Hepatocyte (in vitro differentiated cells): ENCODE measurements around the gene ZC3H8. TPM values are rescaled to one million over a fixed set of nuclear protein-coding genes. Genes with fewer than 3 reads are reported as not detected.

ENCODE experiments used
- DNase-seq: peaks from one replicate; pipeline ENCODE4 v3.0.0-alpha.2; 2016; ENCODE audit warnings: low spot score
- H2AFZ ChIP-seq: fragments of 200-600 bp; sonication (generic); 2 replicates; pipeline ENCODE4 v1.6.0; 2016; ENCODE audit warnings: antibody characterized with exemption, mild to moderate bottlenecking
- H3K27ac ChIP-seq: fragments of 200-600 bp; sonication (generic); 2 replicates; pipeline ENCODE4 v1.5.1; 2016; ENCODE audit warnings: mild to moderate bottlenecking
- H3K27me3 ChIP-seq: fragments of 200-600 bp; sonication (generic); 2 replicates; pipeline ENCODE4 v1.6.1; 2016
- H3K36me3 ChIP-seq: fragments of 200-600 bp; sonication (generic); replicated peaks from 2 replicates; pipeline ENCODE4 v1.5.1; 2016; ENCODE audit warnings: low read depth; ENCODE audit not compliant: insufficient read depth
- H3K4me1 ChIP-seq: fragments of 200-600 bp; sonication (generic); 2 replicates; pipeline ENCODE4 v1.5.1; 2016; ENCODE audit warnings: mild to moderate bottlenecking, moderate library complexity; ENCODE audit not compliant: insufficient read depth
- H3K4me2 ChIP-seq: fragments of 200-600 bp; sonication (generic); 2 replicates; pipeline ENCODE4 v1.6.0; 2016
- H3K4me3 ChIP-seq: fragments of 200-600 bp; sonication (generic); 2 replicates; pipeline ENCODE4 v1.5.1; 2016; ENCODE audit warnings: mild to moderate bottlenecking
- H3K79me2 ChIP-seq: fragments of 200-600 bp; sonication (generic); 2 replicates; pipeline ENCODE4 v1.6.0; 2017; ENCODE audit warnings: mild to moderate bottlenecking
- H3K9me2 ChIP-seq: fragments of 200-600 bp; sonication (generic); replicated peaks from 2 replicates; pipeline ENCODE4 v1.6.0; 2017; ENCODE audit warnings: mild to moderate bottlenecking; ENCODE audit not compliant: insufficient read depth
- H3K9me3 ChIP-seq: fragments of 200-600 bp; sonication (generic); 2 replicates; pipeline ENCODE4 v1.5.1; 2016; ENCODE audit warnings: low read depth, mild to moderate bottlenecking
- H4K20me1 ChIP-seq: fragments of 200-600 bp; sonication (generic); 2 replicates; pipeline ENCODE4 v1.6.0; 2016; ENCODE audit warnings: mild to moderate bottlenecking; ENCODE audit not compliant: insufficient read depth, poor library complexity, severe bottlenecking
- CTCF ChIP-seq: fragments of 200-600 bp; sonication (generic); IDR thresholded peaks from 2 replicates; pipeline ENCODE4 v1.5.1; 2016; ENCODE audit warnings: antibody characterized with exemption, mild to moderate bottlenecking; ENCODE audit not compliant: poor library complexity
- EZH2 ChIP-seq: fragments of 200-600 bp; sonication (generic); IDR thresholded peaks from 2 replicates; pipeline ENCODE4 v1.6.1; 2016; ENCODE audit warnings: antibody characterized with exemption, mild to moderate bottlenecking, borderline replicate concordance
- EZH2phosphoT487 ChIP-seq: fragments of 200-600 bp; sonication (generic); IDR thresholded peaks from one replicate; pipeline ENCODE4 v1.6.1; 2018; ENCODE audit warnings: antibody characterized with exemption, mild to moderate bottlenecking, low read depth, moderate library complexity; ENCODE audit not compliant: unreplicated experiment, severe bottlenecking
- WGBS: methylation state at CpG from one replicate; pipeline ENCODE4 v1.1.6; 2016; ENCODE audit warnings: low lambda C conversion rate; ENCODE audit errors: missing lambda C conversion rate; 5-methylcytosine and 5-hydroxymethylcytosine counted together
- polyA plus RNA-seq: library from polyadenylated mRNA; unstranded; fragments of >200 nt; fragmentation: Nextera tagmentation; extraction: Ambion mirVana; gene quantifications from 2 replicates; pipeline ENCODE4 v1.2.1, GENCODE V29; 2016
- total RNA-seq: library from RNA; depleted of rRNA; stranded (reverse); fragments of >200 nt; gene quantifications from 2 replicates; pipeline ENCODE4 v1.2.3, GENCODE V29; 2014

Gene ZC3H8
- total and polyA plus RNA-seq, 2 experiments from 2014 or later = 13.6 to 17.5 TPM

- 94% methylated on average over 4 of the region's 4 CpGs for WGBS
- no peaks in the 10 kb centered on the region for H3K36me3 ChIP-seq
These were observed 89.5 kb downstream of the ZC3H8 start for GRCh38 chr2:112165296-112165695.

GRCh38 chr2:112164876-112165275 is 90.0 kb downstream of the ZC3H8 start:
- Histone ChIP-seq H3K4me1 (no peaks in the 10 kb centered on the region), H3K9me3 (no peaks in the 10 kb centered on the region), H3K79me2 (no peaks in the 10 kb centered on the region), H3K9me2 (no peaks in the 10 kb centered on the region), H3K27ac (no peak overlapping the region), H2AFZ (no peak overlapping the region), H3K27me3 (no peaks in the 10 kb centered on the region), H4K20me1 (no peaks in the 10 kb centered on the region), H3K36me3 (no peaks in the 10 kb centered on the region), H3K4me2 (no peak overlapping the region), H3K4me3 (no peak overlapping the region)
- TF ChIP-seq EZH2phosphoT487 (no peak), CTCF (no peak), EZH2 (no peak)
- DNase-seq = no peak
- WGBS = 94% methylated on average over 11 of the region's 11 CpGs

More at GRCh38 chr2:112165296-112165695, 89.5 kb downstream of the ZC3H8 start:
- no peak overlapping the region for H3K4me3 ChIP-seq
- no peak overlapping the region for H3K4me2 ChIP-seq
- no peaks in the 10 kb centered on the region for H3K9me3 ChIP-seq
- H3K27ac ChIP-seq = no peak overlapping the region
- no peaks in the 10 kb centered on the region for H4K20me1 ChIP-seq
- no peak for TF ChIP-seq CTCF
- TF ChIP-seq EZH2 = no peak
- no peak for TF ChIP-seq EZH2phosphoT487
- no peaks in the 10 kb centered on the region for H3K79me2 ChIP-seq
- no peaks in the 10 kb centered on the region for H3K27me3 ChIP-seq
- H3K9me2 ChIP-seq = no peaks in the 10 kb centered on the region
- no peaks in the 10 kb centered on the region for H3K4me1 ChIP-seq
- DNase-seq = no peak
- H2AFZ ChIP-seq = no peak overlapping the region

- Histone ChIP-seq H3K36me3 (no peaks in the 10 kb centered on the region), H3K27me3 (no peaks in the 10 kb centered on the region), H3K4me2 (no peak overlapping the region), H3K9me2 (no peaks in the 10 kb centered on the region), H3K9me3 (no peaks in the 10 kb centered on the region), H3K27ac (no peak overlapping the region), H4K20me1 (no peaks in the 10 kb centered on the region), H3K79me2 (no peaks in the 10 kb centered on the region), H3K4me1 (no peaks in the 10 kb centered on the region), H3K4me3 (no peak overlapping the region), H2AFZ (no peak overlapping the region)
- no peak for DNase-seq
- 79% methylated on average over 9 of the region's 9 CpGs for WGBS
- no peak for TF ChIP-seq CTCF
- no peak for TF ChIP-seq EZH2
- TF ChIP-seq EZH2phosphoT487 = no peak
These were observed 91.3 kb downstream of the ZC3H8 start for GRCh38 chr2:112163541-112163981.

- WGBS = 96% methylated on average over 11 of the region's 11 CpGs
These were observed 91.9 kb downstream of the ZC3H8 start for GRCh38 chr2:112162956-112163355.

More at GRCh38 chr2:112162956-112163355, 91.9 kb downstream of the ZC3H8 start:
- Histone ChIP-seq H3K4me2 (no peak overlapping the region), H3K36me3 (no peaks in the 10 kb centered on the region), H3K27me3 (no peaks in the 10 kb centered on the region), H3K79me2 (no peaks in the 10 kb centered on the region), H3K9me2 (no peaks in the 10 kb centered on the region), H3K4me1 (no peaks in the 10 kb centered on the region), H4K20me1 (no peaks in the 10 kb centered on the region), H3K9me3 (no peaks in the 10 kb centered on the region), H2AFZ (no peak overlapping the region), H3K4me3 (no peak overlapping the region), H3K27ac (no peak overlapping the region)
- TF ChIP-seq EZH2 (no peak), CTCF (no peak), EZH2phosphoT487 (no peak)
- DNase-seq = no peak
